ENCODE measurements around the gene PPP1R16B. TPM values are rescaled to one million over a fixed set of nuclear protein-coding genes. Genes with fewer than 3 reads are reported as not detected.

The PPP1R16B gene
- polyA plus RNA-seq, 2 of the 4 experiments (the other 2 are of a cell fraction) = 0.17 to 0.31 TPM

GRCh38 chr20:38926142-38926933 is 120.8 kb downstream of the PPP1R16B start, which contains the start of gene FAM83D (continued):
- TF ChIP-seq ATOH8 (CRISPR knock-in tag; IDR thresholded peaks at IDR 0.05; ENCODE audit: low read depth) (no peak), HMGXB4 (CRISPR knock-in tag; IDR thresholded peaks at IDR 0.05; ENCODE audit: borderline replicate concordance) (no peak), MAZ (IDR thresholded peaks at IDR 0.05; ENCODE audit: borderline replicate concordance, low read depth, low read length) (no peak), ZNF302 (CRISPR knock-in tag; IDR thresholded peaks at IDR 0.05) (no peak), TFCP2L1 (CRISPR knock-in tag; IDR thresholded peaks at IDR 0.05) (peak; percentile 45; the same call in 1 of the 2 replicates), CTCF (IDR thresholded peaks at IDR 0.05) (no peak; the same call in 2 of the 3 replicates), EP300 (IDR thresholded peaks at IDR 0.05) (no peak), PBX3 (IDR thresholded peaks at IDR 0.05) (no peak), NFE2L2 (conservative IDR thresholded peaks at IDR 0.05; ENCODE audit: low read length) (no peak), TP53 (CRISPR knock-in tag; IDR thresholded peaks at IDR 0.05) (no peak), FOSL2 (IDR thresholded peaks at IDR 0.05) (no peak), FOSL2 (CRISPR knock-in tag; IDR thresholded peaks at IDR 0.05) (no peak), JUN (IDR thresholded peaks at IDR 0.05) (peak; percentile 67 to 88; a peak in 4 of 5 replicates), HOXB13 (CRISPR knock-in tag; IDR thresholded peaks at IDR 0.05; ENCODE audit: low read depth) (no peak), RCOR1 (IDR thresholded peaks at IDR 0.05; ENCODE audit: low read depth, low read length) (no peak), CEBPB (IDR thresholded peaks at IDR 0.05) (no peak), CHD2 (IDR thresholded peaks at IDR 0.05; ENCODE audit: low read length, partially characterized antibody) (no peak), E2F6 (IDR thresholded peaks at IDR 0.05; ENCODE audit: borderline replicate concordance, low read depth) (no peak; the same call in 1 of the 2 replicates), CBX2 (IDR thresholded peaks at IDR 0.05; ENCODE audit: borderline replicate concordance, low read depth) (no peak), REST (IDR thresholded peaks at IDR 0.05) (peak; percentile 40; the same call in 1 of the 2 replicates), CBX8 (IDR thresholded peaks at IDR 0.05) (no peak), ZSCAN20 (CRISPR knock-in tag; IDR thresholded peaks at IDR 0.05) (no peak), CHD4 (IDR thresholded peaks at IDR 0.05; ENCODE audit: borderline replicate concordance) (no peak), RNF2 (IDR thresholded peaks at IDR 0.05; ENCODE audit: borderline replicate concordance, low read depth) (no peak), FOXS1 (CRISPR knock-in tag; IDR thresholded peaks at IDR 0.05) (no peak), SMC3 (IDR thresholded peaks at IDR 0.05) (peak; percentile 72; the same call in 2 of the 3 replicates), BHLHE40 (IDR thresholded peaks at IDR 0.05; ENCODE audit: low read depth, low read length) (no peak), NR3C1 (IDR thresholded peaks at IDR 0.05) (no peak), MAFK (IDR thresholded peaks at IDR 0.05; ENCODE audit: partially characterized antibody) (no peak), BCL3 (IDR thresholded peaks at IDR 0.05) (peak; percentile 82; the same call in 1 of the 3 replicates), PHF8 (IDR thresholded peaks at IDR 0.05; ENCODE audit: borderline replicate concordance, low read depth) (peak; percentile 89)

Data from A549 (cell line).